HCT116 (cell line): ENCODE results near the gene DCTN2. TPM values are rescaled to one million over a fixed set of nuclear protein-coding genes. Genes with fewer than 3 reads are reported as not detected.

ENCODE experiments used
- ATAC-seq: fragments of 200-7000 bp; cut with Tn5 transposase; 2 replicates; pipeline ENCODE4 v1.9.1; 2020; ENCODE audit warnings: mild to moderate bottlenecking, moderate library complexity
- BruUV-seq: library from RNA; stranded (reverse); fragments of 400-500 nt; replicated peaks from 2 replicates; lab custom pipeline; 2021; lab: Mats Ljungman, UMichigan
- CTCF ChIA-PET: fragments of 300-600 bp; sonication (Branson Sonifier 250); formaldehyde crosslinking; loops from one replicate; lab custom pipeline; 2021; ENCODE audit warnings: antibody characterized with exemption; lab: Charles Lee
- POLR2A ChIA-PET: fragments of 300-600, 350-600 bp; sonication (Branson Sonifier 250); formaldehyde crosslinking; loops from one replicate; lab custom pipeline; 2021; ENCODE audit warnings: antibody characterized with exemption; lab: Charles Lee
- RAD21 ChIA-PET, 2 experiments: fragments of 300-600 bp; sonication (Branson Sonifier 250); formaldehyde crosslinking; loops; one replicate each; lab custom pipeline; 2023; ENCODE audit warnings: low total read pairs in 2 of 2; ENCODE audit not compliant: uncharacterized antibody in 2 of 2, unreplicated experiment in 2 of 2, low non-redundant PET in 1 of 2; lab: Charles Lee
- DNase-seq: peaks from one replicate; pipeline ENCODE4 v3.0.0-alpha.2; 2010; ENCODE audit warnings: low read depth, low spot score
- H2AFZ ChIP-seq: fragments of 200-600 bp; shearing (Covaris generic), sonication (generic); 2 replicates; pipeline ENCODE4 v1.6.1; 2017; ENCODE audit warnings: low read depth, mixed run types, mixed read lengths, antibody characterized with exemption, low read length; ENCODE audit not compliant: poor library complexity, severe bottlenecking
- H3K27ac ChIP-seq: 2 replicates; pipeline ENCODE4 v1.5.1; 2012; ENCODE audit warnings: low read depth, low read length
- H3K27me3 ChIP-seq: fragments of 200-600 bp; sonication (generic); 2 replicates; pipeline ENCODE4 v1.6.1; 2016; ENCODE audit warnings: mixed run types, low read length, mixed read lengths; ENCODE audit not compliant: insufficient read depth
- H3K36me3 ChIP-seq, 2 experiments: fragments of 200-500 bp in 1 of 2; fragments of 200-600 bp in 1 of 2; sonication (Bioruptor generic) in 1 of 2; sonication (generic) in 1 of 2; 2 replicates each; pipeline versions ENCODE4 v1.5.1 to v1.6.1; 2014 to 2016; ENCODE audit warnings: low read length in 2 of 2, inconsistent platforms in 1 of 2, mixed read lengths in 1 of 2, mixed run types in 1 of 2; ENCODE audit not compliant: insufficient read depth in 2 of 2, control insufficient read depth in 1 of 2
- H3K4me1 ChIP-seq, 2 experiments: fragments of 200-600 bp in 1 of 2; sonication (generic) in 1 of 2; 2 replicates each; pipeline versions ENCODE4 v1.5.1 to v1.6.1; 2012 to 2017; ENCODE audit warnings: low read length in 2 of 2, inconsistent platforms in 1 of 2, mild to moderate bottlenecking in 1 of 2, mixed read lengths in 1 of 2, mixed run types in 1 of 2, moderate library complexity in 1 of 2; ENCODE audit not compliant: insufficient read depth in 2 of 2, control insufficient read depth in 1 of 2
- H3K4me2 ChIP-seq: fragments of 200-600 bp; sonication (generic); 2 replicates; pipeline ENCODE4 v1.6.1; 2017; ENCODE audit warnings: mixed run types, low read length, mixed read lengths
- H3K4me3 ChIP-seq, 2 experiments: fragments of 200-600 bp in 1 of 2; sonication (generic) in 1 of 2; replicated peaks in 1 of 2; 2 replicates each; pipeline ENCODE4 v1.5.1; 2011 to 2016; ENCODE audit warnings: low read length in 2 of 2, control low read depth in 1 of 2, low read depth in 1 of 2, mild to moderate bottlenecking in 1 of 2, mixed read lengths in 1 of 2, mixed run types in 1 of 2
- H3K79me2 ChIP-seq: fragments of 200-600 bp; sonication (generic); 2 replicates; pipeline ENCODE4 v1.6.1; 2017; ENCODE audit warnings: mild to moderate bottlenecking, mixed run types, low read length, moderate library complexity, mixed read lengths; ENCODE audit not compliant: insufficient read depth
- H3K9ac ChIP-seq: fragments of 200-600 bp; sonication (generic); 2 replicates; pipeline ENCODE4 v1.6.1; 2016; ENCODE audit warnings: low read length, mixed read lengths
- H3K9me2 ChIP-seq: fragments of 200-600 bp; sonication (generic), shearing (Covaris generic); 2 replicates; pipeline ENCODE4 v1.6.1; 2017; ENCODE audit warnings: mixed run types, mild to moderate bottlenecking, moderate library complexity; ENCODE audit not compliant: insufficient read depth
- H3K9me3 ChIP-seq, 2 experiments: fragments of 200-500 bp in 1 of 2; fragments of 200-600 bp in 1 of 2; sonication (Bioruptor generic) in 1 of 2; sonication (generic) in 1 of 2; 2 replicates each; pipeline ENCODE4 v1.6.1; 2014 to 2017; ENCODE audit warnings: low read length in 2 of 2, mixed read lengths in 2 of 2, inconsistent platforms in 1 of 2, low read depth in 1 of 2, mild to moderate bottlenecking in 1 of 2, mixed run types in 1 of 2, moderate library complexity in 1 of 2; ENCODE audit not compliant: control insufficient read depth in 1 of 2, insufficient read depth in 1 of 2
- H4K20me1 ChIP-seq: fragments of 200-600 bp; sonication (generic), shearing (Covaris generic); 2 replicates; pipeline ENCODE4 v1.6.1; 2017; ENCODE audit warnings: mixed run types, mild to moderate bottlenecking, moderate library complexity; ENCODE audit not compliant: insufficient read depth
- ATF3 ChIP-seq: IDR thresholded peaks from 2 replicates; pipeline ENCODE4 v1.6.1; 2012
- CEBPB ChIP-seq: IDR thresholded peaks from 2 replicates; pipeline ENCODE4 v1.6.1; 2012; ENCODE audit warnings: low read depth
- ELF1 ChIP-seq: IDR thresholded peaks from 2 replicates; pipeline ENCODE4 v1.6.1; 2012; ENCODE audit warnings: low read depth, borderline replicate concordance
- POLR2A ChIP-seq: IDR thresholded peaks from 2 replicates; pipeline ENCODE4 v1.7.0; 2011; ENCODE audit warnings: borderline replicate concordance; ENCODE audit not compliant: insufficient read depth, insufficient read length; ENCODE audit errors: extremely low read depth
- POLR2AphosphoS5 ChIP-seq: IDR thresholded peaks from 2 replicates; pipeline ENCODE4 v1.6.1; 2011; ENCODE audit warnings: mild to moderate bottlenecking, low read depth, low read length, moderate library complexity
- RAD21 ChIP-seq: IDR thresholded peaks from 2 replicates; pipeline ENCODE4 v1.6.1; 2012; ENCODE audit warnings: low read depth, mild to moderate bottlenecking
- SIN3A ChIP-seq: IDR thresholded peaks from 2 replicates; pipeline ENCODE4 v1.6.1; 2012; ENCODE audit warnings: low read depth
- intact Hi-C: fragments of 100-400 bp; cut with micrococcal nuclease; formaldehyde crosslinking; loops from 2 replicates; pipeline ENCODE4 v1.10.0; 2022
- total RNA-seq: library from RNA; stranded (reverse); gene quantifications from one replicate; pipeline ENCODE4 v1.2.1, GENCODE V29; 2021; ENCODE audit not compliant: unreplicated experiment

Gene DCTN2
- total RNA-seq, 1 experiment from 2014 or later = 95.9 TPM

GRCh38 chr12:57490126-57490525 is 56.9 kb downstream of the DCTN2 start:
- peaks cover 4 to 14% of the 10 kb centered on the region in 2 experiments; a peak in 3 of 4 replicates for H3K4me1 ChIP-seq
- no peaks in the 10 kb centered on the region for H4K20me1 ChIP-seq
- no peaks in the 10 kb centered on the region for H3K27me3 ChIP-seq
- no peak overlapping the region for H3K4me3 ChIP-seq
- H3K9me3 ChIP-seq = no peaks in the 10 kb centered on the region
- CTCF ChIA-PET = no interaction called here
- H3K9ac ChIP-seq = no peak overlapping the region
- peaks cover 21 to 35% of the 10 kb centered on the region in 2 experiments for H3K36me3 ChIP-seq
- H3K9me2 ChIP-seq = no peaks in the 10 kb centered on the region
- no peak overlapping the region for H3K27ac ChIP-seq
- DNase-seq = no peak
- RAD21 ChIA-PET = no interaction called here
- H3K4me2 ChIP-seq = no peak overlapping the region
- POLR2A ChIA-PET = no interaction called here
- H2AFZ ChIP-seq = no peak overlapping the region
- TF ChIP-seq POLR2A (no peak), SIN3A (no peak), CEBPB (no peak), RAD21 (no peak), ELF1 (no peak), ATF3 (no peak)
- no TSS peak for BruUV-seq
- intact Hi-C loops = no loop called here
- no peak for ATAC-seq
- H3K79me2 ChIP-seq = peaks cover 41% of the 10 kb centered on the region

- CTCF ChIA-PET = no interaction called here
- no peaks in the 10 kb centered on the region for H3K27me3 ChIP-seq
- H3K9ac ChIP-seq = peak overlapping the region; percentile 76
Measured at GRCh38 chr12:57489157-57489641, 57.8 kb downstream of the DCTN2 start.

More at GRCh38 chr12:57489157-57489641, 57.8 kb downstream of the DCTN2 start:
- Histone ChIP-seq H3K4me3 (peak overlapping the region; percentile 97 to 100), H3K36me3 (peaks cover 21 to 35% of the 10 kb centered on the region in 2 experiments), H3K27ac (no peak overlapping the region), H3K4me2 (peak overlapping the region; percentile 86), H3K4me1 (peaks cover 4 to 14% of the 10 kb centered on the region in 2 experiments; a peak in 3 of 4 replicates), H3K79me2 (peaks cover 41% of the 10 kb centered on the region), H3K9me3 (no peaks in the 10 kb centered on the region), H3K9me2 (no peaks in the 10 kb centered on the region), H4K20me1 (no peaks in the 10 kb centered on the region), H2AFZ (no peak overlapping the region)
- ChIA-PET RAD21 (no interaction called here), POLR2A (interaction anchor here (1.3 kb wide), 1 partner anchor 31 kb away, joined by 3 read pairs; the partner anchor contains the start of gene DDIT3)
- no peak for TF ChIP-seq POLR2AphosphoS5
- no peak for TF ChIP-seq ELF1
- ATAC-seq = no peak
- DNase-seq = no peak
- BruUV-seq = TSS peak; percentile 46
- intact Hi-C loops = no loop called here
